Skeletal muscle cell (primary cell): Measurements from ENCODE around the gene KRT77.
"Not testable (repeated sequence)": the region's sequence is repeated elsewhere in the genome, so short reads cannot be mapped to it uniquely, and the experiment has no call there.

Experiments
- DNase-seq: peaks from one replicate; pipeline ENCODE4 v3.0.0-alpha.2; 2010; ENCODE audit warnings: low read depth
- H3K4me3 ChIP-seq: 2 replicates; pipeline ENCODE4 v1.5.1; 2011; ENCODE audit warnings: low read depth, mild to moderate bottlenecking, control low read depth, low read length, moderate library complexity

Gene KRT77

DNA sequence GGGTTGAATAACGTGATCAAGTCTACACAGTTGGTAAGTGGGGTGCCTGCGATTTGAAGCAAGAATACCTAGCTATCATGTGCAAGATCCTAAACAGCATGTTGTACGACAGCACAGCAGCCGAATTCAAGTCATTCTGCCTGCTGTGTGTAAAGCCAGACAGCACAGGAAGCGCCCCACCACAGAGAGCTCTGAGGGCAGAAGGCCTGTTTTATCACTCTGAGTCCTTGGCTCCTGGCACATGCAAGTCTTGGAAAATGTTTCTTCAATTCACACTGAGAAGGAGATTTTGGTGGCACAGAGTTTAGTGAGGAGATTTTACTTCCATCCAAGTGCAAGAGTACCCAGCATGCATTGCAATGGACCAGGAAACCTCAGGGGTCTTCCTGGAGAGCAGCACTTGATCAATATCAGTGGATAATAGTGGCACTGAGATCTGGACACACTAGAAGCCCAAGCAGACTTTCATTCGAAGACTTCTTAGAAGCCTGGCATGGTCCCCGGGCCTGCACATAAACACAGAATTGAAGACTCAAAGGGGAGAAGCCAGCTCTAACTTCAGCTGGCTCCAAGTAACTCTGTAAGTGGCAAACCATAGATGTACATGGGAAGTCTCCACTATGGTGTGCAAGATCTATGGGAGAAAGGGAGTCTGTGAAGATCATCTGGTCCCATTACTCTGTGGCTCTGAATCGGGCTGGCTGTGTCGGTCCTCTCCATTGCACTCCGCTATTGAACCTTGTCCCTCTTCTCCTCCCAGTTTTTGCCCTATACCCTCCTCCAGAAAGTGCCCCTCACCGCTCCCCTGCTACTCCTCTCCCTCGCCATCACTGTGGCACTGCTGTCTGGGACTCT is 21.6 kb downstream of the KRT77 start:
- H3K4me3 ChIP-seq, result no peak overlapping the region
- DNase-seq, result no peak

DNA sequence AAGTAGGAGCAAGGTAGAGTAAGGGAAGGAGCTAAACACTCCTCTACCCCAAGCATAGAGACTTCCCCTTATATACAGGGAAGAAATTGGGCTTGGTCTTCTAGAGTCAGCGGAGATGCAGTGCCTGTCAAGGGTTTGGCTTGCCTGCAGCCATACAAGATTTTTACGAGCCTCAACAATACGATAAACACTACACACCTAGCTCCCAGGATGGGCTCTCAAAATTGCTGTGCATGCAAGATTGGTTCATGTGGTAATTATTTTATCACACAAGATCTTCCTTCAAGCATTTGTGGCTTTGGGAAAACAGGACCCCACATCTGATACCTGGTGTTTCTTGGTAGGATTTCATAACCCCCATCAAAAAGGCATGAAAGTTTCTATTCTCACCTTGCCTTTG is 23.0 kb downstream of the KRT77 start, which contains the start of gene KRT1:
TSS of gene KRT1 (minus strand) at position 45 of the 400 bp plus-strand sequence. CDS start 59 bp downstream, outside the sequence.
- no peak for DNase-seq
- H3K4me3 ChIP-seq, result no peak within 1 kb of the TSS

DNA sequence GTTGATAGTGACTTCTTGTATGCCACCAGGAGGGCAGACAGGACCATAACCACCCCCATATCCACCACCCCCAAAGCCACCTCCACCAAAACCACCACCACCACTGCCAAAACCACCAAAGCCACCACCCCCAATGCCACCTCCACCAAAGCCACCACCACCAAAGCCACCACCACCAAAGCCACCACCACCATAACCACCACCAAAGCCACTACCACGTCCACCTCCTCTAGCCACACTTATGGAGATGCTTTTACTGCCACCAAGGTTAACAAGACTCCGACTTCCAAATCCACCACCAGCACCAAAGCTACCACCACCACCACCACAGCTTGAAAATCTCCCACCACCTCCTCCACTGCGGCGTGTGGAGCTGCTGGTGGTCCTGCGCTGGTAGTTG is 23.4 kb downstream of the KRT77 start:
- DNase-seq, result no peak
- no peak overlapping the region for H3K4me3 ChIP-seq

DNA sequence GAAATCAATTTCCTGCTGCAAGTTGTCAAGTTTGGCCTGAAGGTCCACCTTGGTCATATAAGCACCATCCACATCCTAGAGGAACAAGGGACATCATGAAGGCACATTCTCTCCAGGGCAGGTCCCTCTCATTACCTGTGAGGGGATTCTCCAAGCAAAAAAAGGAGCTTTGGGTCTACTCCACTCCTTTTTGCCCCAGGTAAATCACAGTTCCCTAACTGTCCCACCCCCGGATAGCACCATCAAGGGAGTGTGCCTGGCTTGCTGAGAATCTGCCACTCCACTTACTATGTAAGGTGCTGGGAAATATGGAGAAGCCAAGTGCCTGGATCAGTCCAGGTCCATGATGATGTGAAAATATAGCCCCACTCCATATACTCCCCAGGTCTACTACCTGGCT is 25.7 kb downstream of the KRT77 start:
- no peak for DNase-seq
- no peak overlapping the region for H3K4me3 ChIP-seq

DNA sequence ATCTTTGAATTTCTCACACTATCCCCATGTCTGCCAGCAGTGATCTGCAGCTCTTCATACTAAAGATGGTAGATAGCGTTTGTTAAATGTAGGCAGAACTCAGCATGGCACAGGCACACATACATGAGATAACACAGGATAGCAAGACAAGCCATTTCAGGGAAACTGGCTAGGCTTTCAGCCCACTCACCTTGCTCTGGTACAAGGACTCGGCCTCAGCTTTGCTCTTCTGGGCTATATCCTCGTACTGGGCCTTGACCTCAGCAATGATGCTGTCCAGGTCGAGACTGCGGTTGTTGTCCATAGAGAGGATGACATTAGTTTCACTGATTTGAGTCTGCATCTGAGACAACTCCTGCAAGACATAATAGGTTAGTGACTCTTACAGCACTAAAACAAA is 26.2 kb downstream of the KRT77 start:
- H3K4me3 ChIP-seq, result no peak overlapping the region
- DNase-seq, result no peak

DNA sequence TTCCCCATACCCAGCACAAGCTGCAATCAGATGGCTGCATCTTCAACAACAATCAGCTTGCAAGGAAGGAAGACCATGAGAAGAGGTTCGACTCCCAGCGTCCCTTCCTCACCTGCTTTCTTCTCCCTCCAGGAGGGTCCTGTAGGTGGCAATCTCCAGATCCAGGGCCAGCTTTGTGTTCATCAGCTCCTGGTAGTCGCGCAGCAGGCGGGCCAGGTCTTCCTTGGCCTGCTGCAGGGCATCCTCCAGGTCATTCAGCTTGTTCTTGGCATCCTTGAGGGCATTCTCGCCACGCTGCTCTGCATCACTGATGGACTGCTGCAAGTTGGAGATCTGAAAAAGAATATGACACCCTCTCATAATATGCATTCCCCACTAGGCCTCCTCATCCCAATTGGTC is 27.2 kb downstream of the KRT77 start:
- DNase-seq, result no peak
- no peak overlapping the region for H3K4me3 ChIP-seq

DNA sequence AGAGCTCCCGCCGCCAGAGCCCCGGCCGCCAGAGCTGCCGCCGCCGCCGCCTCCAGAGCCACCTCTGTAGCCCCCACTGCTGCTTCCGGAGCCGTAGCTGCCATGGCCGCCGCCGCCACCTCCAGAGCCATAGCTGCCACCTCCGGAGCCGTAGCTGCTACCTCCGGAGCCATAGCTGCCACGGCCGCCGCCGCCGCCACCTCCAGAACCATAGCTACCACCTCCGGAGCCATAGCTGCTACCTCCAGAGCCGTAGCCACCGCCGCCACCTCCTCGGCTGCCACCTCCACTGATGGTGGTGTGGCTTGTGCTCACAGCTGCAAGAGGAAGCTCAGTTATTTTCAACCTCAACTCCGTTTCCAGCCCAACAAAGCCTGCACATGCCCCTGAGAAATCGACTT is 28.0 kb downstream of the KRT77 start:
- DNase-seq, result no peak
- no peak overlapping the region for H3K4me3 ChIP-seq

DNA sequence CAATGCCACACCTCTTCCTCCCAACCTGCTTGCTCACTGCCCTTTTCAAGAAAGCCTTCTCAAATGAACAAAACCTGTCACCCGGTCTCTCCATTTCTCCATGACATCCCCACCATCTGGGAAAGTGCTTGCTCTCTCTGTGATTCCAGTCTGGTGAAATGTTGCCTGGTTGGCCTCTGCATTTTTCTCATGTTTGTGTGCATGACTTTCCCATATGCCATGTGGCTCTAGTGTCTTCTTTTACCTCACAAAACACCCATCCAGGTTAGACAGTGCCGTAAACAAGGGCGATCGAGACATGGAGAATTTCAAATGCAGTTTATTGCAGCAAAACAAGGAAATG is 28.9 kb downstream of the KRT77 start:
- H3K4me3 ChIP-seq, result no peak overlapping the region
- DNase-seq, result no peak

DNA sequence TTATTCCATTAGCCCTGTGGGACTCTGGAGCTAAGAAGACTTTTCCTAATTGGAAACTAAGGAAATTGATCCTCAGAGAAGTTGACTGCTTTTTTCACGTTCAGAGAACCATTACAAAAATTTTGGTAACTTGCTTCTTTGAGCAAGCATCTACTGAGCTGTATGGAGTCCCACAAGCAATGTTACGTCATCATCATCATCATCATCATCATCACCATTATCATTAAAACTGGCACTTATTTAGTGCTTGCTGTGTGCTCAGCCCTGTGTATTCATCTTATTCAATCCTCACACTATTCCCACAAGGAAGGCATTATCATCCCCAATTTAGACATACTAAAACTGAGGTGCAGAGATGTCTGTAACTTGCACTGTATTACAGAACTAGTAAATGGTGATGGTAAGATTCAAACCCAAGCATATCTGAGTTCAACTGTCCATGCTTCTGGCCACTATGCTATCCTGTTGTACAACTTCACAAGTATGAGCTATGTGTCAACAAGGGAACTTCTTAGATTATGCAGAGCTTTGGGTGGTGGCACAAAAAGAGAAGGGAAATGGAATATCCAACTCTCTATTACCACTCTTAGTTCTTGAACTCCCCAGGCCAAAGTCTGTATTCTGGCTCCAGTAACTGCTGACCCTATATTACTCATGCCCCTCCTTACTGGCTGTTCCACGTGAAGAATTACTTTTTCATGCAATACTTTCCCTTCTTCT is 29.5 kb downstream of the KRT77 start:
- no peak overlapping the region for H3K4me3 ChIP-seq

DNA sequence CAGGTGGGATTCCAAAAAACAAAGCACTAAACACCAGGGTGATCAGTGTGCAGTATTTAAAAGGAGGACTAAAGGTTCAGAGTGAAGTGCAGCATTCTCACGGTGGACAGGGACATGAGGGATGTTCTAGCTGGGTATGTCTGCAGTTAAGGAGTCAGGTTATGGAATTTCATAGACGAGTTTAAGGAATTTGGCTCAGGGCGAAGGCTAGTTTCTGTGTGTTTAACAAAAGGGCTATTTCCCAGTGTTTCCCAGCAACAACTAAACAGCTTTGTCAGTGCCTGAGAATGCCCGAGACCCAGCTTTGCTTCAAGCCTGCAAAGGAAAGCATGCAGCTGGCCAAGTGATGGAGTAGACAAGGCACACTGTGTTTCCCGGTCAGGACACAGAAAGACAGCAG is 30.1 kb downstream of the KRT77 start:
- H3K4me3 ChIP-seq, result no peak overlapping the region
- no peak for DNase-seq

More for the DNA sequence above, 29.5 kb downstream of the KRT77 start:
- no peak for DNase-seq

DNA sequence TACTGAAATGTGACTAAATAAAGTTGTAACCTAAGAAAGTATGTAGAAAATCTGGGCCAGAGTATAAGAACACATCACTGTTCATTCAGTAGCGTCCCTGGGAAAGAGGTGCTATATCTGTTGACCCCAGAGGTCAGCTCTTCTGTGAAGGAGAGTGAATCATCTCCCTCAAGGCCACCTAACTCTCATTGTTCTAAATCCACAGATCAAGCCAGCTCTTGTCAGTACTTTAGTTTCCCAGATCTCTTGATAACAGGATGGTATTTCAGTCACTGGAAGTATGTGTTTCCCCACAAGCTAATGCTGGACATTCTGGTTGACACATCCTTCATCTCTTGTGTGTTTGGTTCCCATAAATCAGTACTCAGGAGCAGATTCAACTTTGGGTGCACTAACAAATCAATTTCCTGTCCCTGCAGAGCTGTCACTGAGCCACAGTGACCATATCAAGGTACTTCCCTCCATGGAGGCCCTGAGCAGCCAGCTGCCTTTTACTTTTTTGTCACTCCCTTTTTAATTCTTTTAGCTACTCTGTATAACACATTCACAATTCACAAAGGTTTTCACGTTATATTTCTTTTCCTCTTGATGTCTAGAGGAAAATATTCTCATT is 30.9 kb downstream of the KRT77 start:
- DNase-seq, result no peak
- no peak overlapping the region for H3K4me3 ChIP-seq

DNA sequence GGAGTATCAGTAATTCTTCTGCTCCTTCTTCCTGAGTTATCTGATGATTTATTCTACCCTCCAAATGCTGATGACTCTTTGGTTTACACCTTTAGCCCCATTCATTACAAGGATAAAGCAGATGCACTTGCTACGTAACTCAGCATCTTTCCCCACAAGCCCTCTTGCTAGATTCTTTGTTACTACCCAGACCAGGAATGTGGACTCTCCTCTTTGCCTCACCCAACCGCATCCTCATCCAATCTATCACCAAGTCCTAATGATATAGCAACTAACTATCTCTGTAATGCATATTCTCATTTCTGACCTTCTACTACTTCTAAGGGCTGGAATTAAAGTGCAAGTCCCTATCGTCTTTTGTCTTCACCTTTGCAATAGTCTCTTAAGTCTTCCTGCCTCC is 32.4 kb downstream of the KRT77 start:
- DNase-seq, result no peak
- H3K4me3 ChIP-seq, result no peak overlapping the region

DNA sequence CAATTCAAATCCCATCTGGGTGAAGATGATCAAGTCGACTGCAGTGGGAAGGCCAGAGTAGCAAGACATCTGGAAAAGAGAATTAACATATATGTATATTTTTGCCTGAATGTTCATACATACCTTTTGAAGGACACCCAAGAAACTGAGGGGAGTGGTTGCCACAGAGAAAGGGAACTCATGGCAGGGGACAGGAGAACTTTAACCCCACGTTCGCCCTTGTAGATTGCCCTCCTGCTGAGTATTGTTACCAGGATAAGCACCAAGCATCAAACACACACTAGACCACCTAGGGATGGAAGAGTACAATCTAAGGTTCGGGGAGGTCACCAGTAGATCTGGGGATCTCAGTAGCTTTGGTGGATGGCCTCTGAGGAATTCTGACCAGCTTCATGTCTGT is 32.8 kb downstream of the KRT77 start:
- DNase-seq, result no peak
- H3K4me3 ChIP-seq, result no peak overlapping the region

DNA sequence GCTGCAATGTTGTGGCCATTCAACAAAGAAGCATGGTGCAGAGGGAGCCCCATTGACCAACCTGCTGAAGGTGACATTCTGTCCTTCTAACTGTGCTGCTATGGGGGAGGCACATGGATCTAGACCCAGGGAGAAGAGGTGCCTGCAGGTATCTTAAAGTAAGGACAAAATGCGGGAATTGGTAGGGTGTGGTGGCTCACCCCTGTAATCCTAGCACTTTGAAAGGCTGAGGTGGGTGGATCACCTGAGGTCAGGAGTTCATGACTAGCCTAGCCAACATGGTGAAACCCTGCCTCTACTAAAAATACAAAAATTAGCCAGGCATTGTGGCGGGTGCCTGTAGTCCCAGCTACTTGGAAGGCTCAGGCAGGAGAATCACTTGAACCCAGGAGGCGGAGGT is 33.4 kb downstream of the KRT77 start:
- H3K4me3 ChIP-seq, DNase-seq: not testable (repeated sequence)

DNA sequence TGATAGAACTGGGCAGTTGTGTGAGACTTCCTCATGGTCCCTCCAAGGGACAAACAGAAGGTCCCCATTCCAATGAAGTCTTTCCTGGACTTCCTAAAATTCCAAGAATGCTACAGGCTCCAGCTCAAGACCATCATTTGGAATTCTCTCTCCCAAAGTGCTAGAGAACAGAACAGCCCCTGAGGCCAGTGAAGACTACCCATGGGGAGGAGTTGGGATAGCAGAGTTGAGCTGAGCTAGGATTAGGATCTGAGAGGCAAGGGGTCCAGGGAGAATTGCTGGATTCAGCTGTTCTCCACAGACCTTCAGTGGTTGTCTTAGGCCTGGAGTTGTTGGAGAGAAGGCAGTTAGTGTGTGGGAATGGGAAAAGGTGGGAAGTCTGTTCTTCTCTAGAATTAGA is 33.9 kb downstream of the KRT77 start:
- H3K4me3 ChIP-seq, result no peak overlapping the region
- DNase-seq, result no peak

DNA sequence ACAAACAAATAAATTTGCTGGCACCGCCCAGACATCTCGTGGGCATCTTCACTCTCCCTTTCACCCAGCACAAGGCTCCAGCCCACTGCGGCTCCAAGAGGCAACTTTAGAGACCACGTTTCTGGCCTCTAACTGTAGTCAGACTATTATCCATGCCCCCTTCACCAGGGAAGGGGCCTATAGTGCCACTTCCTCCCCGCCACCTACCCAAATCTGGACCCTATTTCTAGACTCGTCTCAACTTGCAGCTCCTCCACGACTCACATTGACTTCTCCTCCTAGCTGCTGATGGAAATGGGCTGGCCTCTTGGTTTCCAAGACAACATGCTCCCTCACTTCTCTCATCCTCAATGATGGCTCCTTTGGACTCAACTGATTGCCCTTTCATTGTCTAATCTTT is 35.4 kb downstream of the KRT77 start:
- DNase-seq, result no peak
- H3K4me3 ChIP-seq, result no peak overlapping the region

DNA sequence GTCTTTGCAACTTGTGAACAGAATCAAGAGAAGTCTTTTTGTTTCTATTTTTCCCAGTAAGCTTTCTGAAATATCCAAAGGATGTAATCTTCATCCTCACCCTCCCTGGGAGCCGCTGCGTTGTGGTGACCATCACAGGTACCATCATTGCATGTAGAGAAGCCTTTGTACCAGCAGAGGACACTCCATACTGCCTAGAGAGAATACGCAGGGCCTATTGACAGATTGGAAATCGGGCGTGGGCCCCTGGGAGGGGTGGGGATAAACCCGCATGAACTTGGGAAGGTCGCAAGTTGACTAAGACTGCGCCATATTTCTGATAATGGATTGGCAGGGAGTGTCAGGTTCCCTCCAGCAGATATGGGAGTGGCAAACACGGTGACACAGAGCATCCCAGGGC is 35.8 kb downstream of the KRT77 start:
- no peak overlapping the region for H3K4me3 ChIP-seq
- DNase-seq, result no peak

DNA sequence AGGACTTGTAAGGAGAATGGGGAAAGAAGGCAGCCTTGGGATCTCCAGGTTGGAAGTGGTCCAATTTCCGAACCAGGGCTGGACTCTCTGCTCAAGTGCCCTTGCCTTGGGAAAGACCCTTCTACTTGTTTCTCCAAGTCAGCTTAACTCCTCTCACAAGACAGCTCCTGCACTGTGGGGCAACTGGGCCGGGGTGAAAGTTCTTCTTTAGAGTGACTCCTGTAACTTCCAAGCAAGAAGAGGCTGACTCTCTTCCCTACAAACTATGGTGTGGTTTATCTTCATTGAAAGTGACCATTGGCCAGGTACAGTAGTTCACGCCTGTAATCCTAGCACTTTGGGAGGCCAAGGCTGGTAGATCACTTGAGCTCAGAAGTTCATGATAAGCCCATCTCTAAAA is 36.9 kb downstream of the KRT77 start:
- no peak for DNase-seq
- no peak overlapping the region for H3K4me3 ChIP-seq

DNA sequence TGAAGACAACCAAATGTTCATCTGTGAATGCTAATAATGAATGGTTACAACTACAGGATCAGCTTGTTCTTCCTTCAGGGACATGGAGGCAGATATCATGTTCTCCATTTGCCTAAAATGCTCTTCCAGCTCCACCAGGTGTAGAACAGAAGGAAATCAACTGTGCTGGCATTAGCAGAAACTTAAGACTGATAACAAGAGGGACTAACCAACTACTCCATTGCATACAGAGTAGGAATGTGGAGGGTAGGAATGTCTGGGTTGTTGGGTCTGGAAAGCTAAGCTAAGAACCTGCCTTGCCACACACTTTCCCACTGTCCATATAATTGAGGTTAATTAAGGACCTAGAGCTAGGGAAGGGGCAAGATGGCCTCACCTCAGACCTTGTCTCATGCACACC is 39.9 kb downstream of the KRT77 start:
- no peak overlapping the region for H3K4me3 ChIP-seq
- DNase-seq, result no peak

DNA sequence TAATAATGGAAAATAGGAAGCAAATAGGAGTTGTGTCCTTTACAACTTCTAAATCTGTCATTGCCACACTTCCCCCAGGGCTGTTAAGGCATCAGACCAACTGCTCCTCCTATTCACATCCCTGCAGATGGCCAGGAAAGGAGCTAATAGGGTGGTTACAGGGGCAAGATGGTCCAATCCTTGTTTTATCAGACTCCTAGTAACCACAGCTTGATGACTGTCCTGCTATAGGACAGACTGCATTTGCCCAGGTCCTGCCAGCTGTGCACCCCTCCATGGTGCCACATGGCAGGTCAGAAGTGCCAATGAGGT is 40.5 kb downstream of the KRT77 start:
- DNase-seq, result no peak

More for the DNA sequence above, 40.5 kb downstream of the KRT77 start:
- no peak overlapping the region for H3K4me3 ChIP-seq
